ENCODE results near the gene COPB1.

DNA sequence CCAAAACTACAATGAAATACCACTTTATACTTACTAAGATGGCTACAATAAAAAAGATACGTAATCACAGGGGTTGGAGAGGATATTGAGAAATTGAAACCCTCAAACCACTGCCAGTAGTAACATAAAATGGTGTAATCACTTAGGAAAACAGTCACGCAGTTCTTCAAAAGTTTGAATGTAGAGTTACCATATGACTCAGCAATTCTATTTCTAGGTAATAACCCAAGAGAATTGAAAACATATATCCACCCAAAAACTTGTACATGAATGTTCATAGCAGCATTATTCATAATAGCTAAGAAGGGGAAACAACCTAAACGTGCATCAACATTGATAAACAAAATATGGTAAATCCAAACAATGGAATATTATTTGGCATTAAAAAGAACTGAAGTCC lies 45.0 kb upstream of the COPB1 start:
- TF ChIP-seq POLR2A (IDR thresholded peaks at IDR 0.05; ENCODE audit: low read length), result no peak
- no peak for TF ChIP-seq GATA1 (IDR thresholded peaks at IDR 0.05; ENCODE audit: low read depth, low read length)

Measured in erythroblast (primary cell).